MCF 10A (cell line): ENCODE results near the gene ANKDD1B. TPM values are rescaled to one million over a fixed set of nuclear protein-coding genes. Genes with fewer than 3 reads are reported as not detected.
"Not testable (repeated sequence)": the region's sequence is repeated elsewhere in the genome, so short reads cannot be mapped to it uniquely, and the experiment has no call there.

Experiments
- BruUV-seq: library from RNA; stranded (reverse); fragments of 400-500 nt; replicated peaks from 2 replicates; lab custom pipeline; 2021; lab: Mats Ljungman, UMichigan
- CTCF ChIA-PET: fragments of 300-600 bp; sonication (Branson Sonifier 250); formaldehyde crosslinking; extraction: SDS; loops from one replicate; lab custom pipeline; 2021; ENCODE audit warnings: antibody characterized with exemption, inconsistent platforms; lab: Yijun Ruan, JAX
- POLR2A ChIA-PET: fragments of 300-600, 350-650 bp; sonication (Branson Sonifier 250); formaldehyde crosslinking; extraction: SDS; loops from one replicate; lab custom pipeline; 2020; ENCODE audit warnings: antibody characterized with exemption, inconsistent platforms; lab: Yijun Ruan, JAX
- DNase-seq: peaks from one replicate; pipeline ENCODE4 v3.0.0-alpha.2; 2018; ENCODE audit not compliant: unreplicated experiment
- H3K27ac Mint-ChIP-seq: one replicate; pipeline ENCODE4 v1.8.0; 2022; ENCODE audit warnings: mild to moderate bottlenecking, low read depth, mixed read lengths; ENCODE audit not compliant: unreplicated experiment
- H3K27me3 Mint-ChIP-seq: one replicate; pipeline ENCODE4 v1.8.0; 2022; ENCODE audit warnings: mixed read lengths; ENCODE audit not compliant: insufficient read depth, unreplicated experiment
- H3K36me3 Mint-ChIP-seq: one replicate; pipeline ENCODE4 v1.8.0; 2022; ENCODE audit warnings: mild to moderate bottlenecking, moderate library complexity, mixed read lengths; ENCODE audit not compliant: insufficient read depth, unreplicated experiment
- H3K4me1 Mint-ChIP-seq: one replicate; pipeline ENCODE4 v1.8.0; 2022; ENCODE audit warnings: mixed read lengths; ENCODE audit not compliant: insufficient read depth, unreplicated experiment
- H3K4me3 Mint-ChIP-seq: one replicate; pipeline ENCODE4 v1.8.0; 2022; ENCODE audit warnings: mild to moderate bottlenecking, moderate library complexity, mixed read lengths; ENCODE audit not compliant: unreplicated experiment
- H3K9me3 Mint-ChIP-seq: one replicate; pipeline ENCODE4 v1.8.0; 2022; ENCODE audit warnings: mixed read lengths; ENCODE audit not compliant: unreplicated experiment
- CTCF ChIP-seq: fragments of 200-600 bp; IDR thresholded peaks from one replicate; pipeline ENCODE4 v1.8.0; 2022; ENCODE audit warnings: antibody characterized with exemption, mild to moderate bottlenecking; ENCODE audit not compliant: unreplicated experiment
- intact Hi-C: fragments of 100-400 bp; cut with micrococcal nuclease; formaldehyde crosslinking; loops from 2 replicates; pipeline ENCODE4 v1.14.1; 2022
- total RNA-seq: library from RNA; stranded (reverse); gene quantifications from 2 replicates; pipeline ENCODE4 v1.2.3, GENCODE V29; 2022

The ANKDD1B gene
- total RNA-seq, 1 experiment from 2014 or later: 0.68 TPM

- no peaks in the 10 kb centered on the region for H3K9me3 Mint-ChIP-seq
- CTCF ChIA-PET: interaction anchor here (0.6 to 1.2 kb wide), 2 partner anchors 201 to 1844 kb away, joined by 3 to 4 read pairs; no protein-coding TSS in a partner anchor
- no peaks in the 10 kb centered on the region for H3K4me1 Mint-ChIP-seq
Observed at GRCh38 chr5:75608870-75609269, 2.4 kb upstream of the ANKDD1B start.

GRCh38 chr5:75610201-75610600, 1.1 kb upstream of the ANKDD1B start:
- no peak overlapping the region for H3K27ac Mint-ChIP-seq
- no peak for TF ChIP-seq CTCF
- H3K27me3 Mint-ChIP-seq: no peaks in the 10 kb centered on the region
- CTCF ChIA-PET: no interaction called here
- intact Hi-C loops: no loop called here
- BruUV-seq: no TSS peak
- H3K9me3 Mint-ChIP-seq: no peaks in the 10 kb centered on the region
- no peak overlapping the region for H3K4me3 Mint-ChIP-seq
- POLR2A ChIA-PET: no interaction called here
- peaks cover 7% of the 10 kb centered on the region for H3K36me3 Mint-ChIP-seq
- no peak for DNase-seq
- H3K4me1 Mint-ChIP-seq: no peaks in the 10 kb centered on the region

More at GRCh38 chr5:75608870-75609269, 2.4 kb upstream of the ANKDD1B start:
- intact Hi-C loops: no loop called here
- TF ChIP-seq CTCF: no peak
- no peak for DNase-seq
- peaks cover 8% of the 10 kb centered on the region for H3K36me3 Mint-ChIP-seq
- BruUV-seq: no TSS peak
- POLR2A ChIA-PET: interaction anchor here (0.9 kb wide), 1 partner anchor 10 kb away, joined by 4 read pairs; no protein-coding TSS in a partner anchor
- no peak overlapping the region for H3K27ac Mint-ChIP-seq
- H3K27me3 Mint-ChIP-seq: no peaks in the 10 kb centered on the region
- H3K4me3 Mint-ChIP-seq: no peak overlapping the region

GRCh38 chr5:75610859-75611310, 368 bp upstream of the ANKDD1B start:
- H3K9me3 Mint-ChIP-seq, DNase-seq, H3K36me3 Mint-ChIP-seq, BruUV-seq, H3K27me3 Mint-ChIP-seq, intact Hi-C loops, CTCF ChIA-PET, H3K27ac Mint-ChIP-seq, H3K4me1 Mint-ChIP-seq, H3K4me3 Mint-ChIP-seq, POLR2A ChIA-PET: not testable (repeated sequence)

- Mint-ChIP-seq H3K27me3 (no peaks in the 10 kb centered on the region), H3K27ac (no peak overlapping the region), H3K9me3 (no peaks in the 10 kb centered on the region), H3K36me3 (peaks cover 7% of the 10 kb centered on the region), H3K4me1 (no peaks in the 10 kb centered on the region), H3K4me3 (no peak overlapping the region)
- ChIA-PET POLR2A (no interaction called here), CTCF (no interaction called here)
- BruUV-seq: no TSS peak
- intact Hi-C loops: no loop called here
- no peak for DNase-seq
- no peak for TF ChIP-seq CTCF
Observed at GRCh38 chr5:75612226-75612569, 945 bp downstream of the ANKDD1B start.
